Measurements from ENCODE around the gene PROM2.

Gene PROM2

GRCh38 chr2:95308426-95308990, 34.3 kb downstream of the PROM2 start:
- DNase-seq: no peak

- DNase-seq: no peak
Observed at GRCh38 chr2:95309599-95309998, 35.4 kb downstream of the PROM2 start.

- no peak for DNase-seq
Observed at GRCh38 chr2:95310216-95310615, 36.0 kb downstream of the PROM2 start.

GRCh38 chr2:95310651-95311050, 36.4 kb downstream of the PROM2 start:
- no peak for DNase-seq

GRCh38 chr2:95311815-95312542, 37.7 kb downstream of the PROM2 start:
- DNase-seq: no peak

GRCh38 chr2:95312543-95313201, 38.4 kb downstream of the PROM2 start:
- no peak for DNase-seq

GRCh38 chr2:95313296-95314131, 39.3 kb downstream of the PROM2 start:
- no peak for DNase-seq

GRCh38 chr2:95314598-95314963, 40.3 kb downstream of the PROM2 start:
- DNase-seq: no peak

- peak; percentile 27 for DNase-seq
Observed at GRCh38 chr2:95314964-95315611, 40.8 kb downstream of the PROM2 start.

GRCh38 chr2:95315801-95316411, 41.7 kb downstream of the PROM2 start:
- no peak for DNase-seq

- peak; percentile 42 for DNase-seq
Observed at GRCh38 chr2:95316466-95317122, 42.3 kb downstream of the PROM2 start.

GRCh38 chr2:95317123-95317500, 42.9 kb downstream of the PROM2 start:
- DNase-seq: no peak

GRCh38 chr2:95317665-95318425, 43.6 kb downstream of the PROM2 start:
- DNase-seq: no peak

GRCh38 chr2:95318431-95319220, 44.4 kb downstream of the PROM2 start:
- no peak for DNase-seq

GRCh38 chr2:95319481-95320343, 45.5 kb downstream of the PROM2 start:
- DNase-seq: no peak

GRCh38 chr2:95320344-95320712, 46.1 kb downstream of the PROM2 start:
- DNase-seq: no peak

- DNase-seq: no peak
Observed at GRCh38 chr2:95320986-95321767, 46.9 kb downstream of the PROM2 start.

GRCh38 chr2:95323347-95324155, 49.3 kb downstream of the PROM2 start:
- no peak for DNase-seq

All from inflammatory macrophage treated with lipopolysaccharide for 4 hours (primary cell).